Right lobe of liver (tissue), 4 donors: Measurements from ENCODE around the gene CBX6.

Source experiments
- POLR2A ChIP-seq: fragments of 450-650 bp; IDR thresholded peaks from one replicate; pipeline ENCODE4 v1.6.1; 2017; ENCODE audit warnings: antibody characterized with exemption, mild to moderate bottlenecking
- TF ChIP-seq, protein P1 (sequence below), 4 donors: fragments of 200-600 bp in 3 of 4; fragments of 450-650 bp in 1 of 4; IDR thresholded peaks; one replicate each; pipeline versions ENCODE4 v1.5.1 to v1.8.0; 2016 to 2022; ENCODE audit warnings: antibody characterized with exemption in 4 of 4, mild to moderate bottlenecking in 2 of 4
- donor health status: DM: no; HTN: no; CAD: no.
- donor health status: DM: no; HTN: no; CAD: no.
- donor health status: DM: no; HTN: yes; CAD: no.

GRCh38 chr22:38881997-38882879 is 10.2 kb upstream of the CBX6 start:
- TF ChIP-seq, protein P1, sequence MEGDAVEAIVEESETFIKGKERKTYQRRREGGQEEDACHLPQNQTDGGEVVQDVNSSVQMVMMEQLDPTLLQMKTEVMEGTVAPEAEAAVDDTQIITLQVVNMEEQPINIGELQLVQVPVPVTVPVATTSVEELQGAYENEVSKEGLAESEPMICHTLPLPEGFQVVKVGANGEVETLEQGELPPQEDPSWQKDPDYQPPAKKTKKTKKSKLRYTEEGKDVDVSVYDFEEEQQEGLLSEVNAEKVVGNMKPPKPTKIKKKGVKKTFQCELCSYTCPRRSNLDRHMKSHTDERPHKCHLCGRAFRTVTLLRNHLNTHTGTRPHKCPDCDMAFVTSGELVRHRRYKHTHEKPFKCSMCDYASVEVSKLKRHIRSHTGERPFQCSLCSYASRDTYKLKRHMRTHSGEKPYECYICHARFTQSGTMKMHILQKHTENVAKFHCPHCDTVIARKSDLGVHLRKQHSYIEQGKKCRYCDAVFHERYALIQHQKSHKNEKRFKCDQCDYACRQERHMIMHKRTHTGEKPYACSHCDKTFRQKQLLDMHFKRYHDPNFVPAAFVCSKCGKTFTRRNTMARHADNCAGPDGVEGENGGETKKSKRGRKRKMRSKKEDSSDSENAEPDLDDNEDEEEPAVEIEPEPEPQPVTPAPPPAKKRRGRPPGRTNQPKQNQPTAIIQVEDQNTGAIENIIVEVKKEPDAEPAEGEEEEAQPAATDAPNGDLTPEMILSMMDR (IDR thresholded peaks at IDR 0.05): no peak
- no peak for TF ChIP-seq POLR2A
